ENCODE measurements around the gene XKR8. TPM values are rescaled to one million over a fixed set of nuclear protein-coding genes. Genes with fewer than 3 reads are reported as not detected.

XKR8 gene
- total RNA-seq, 1 donor from 2014 or later = 20.1 TPM

- Mint-ChIP-seq H3K9me3 (ENCODE audit: unreplicated experiment) (no peaks in the 10 kb centered on the region), H3K36me3 (ENCODE audit: low read depth, unreplicated experiment) (peaks cover 3% of the 10 kb centered on the region), H3K27ac (ENCODE audit: unreplicated experiment) (no peak overlapping the region), H3K27me3 (ENCODE audit: unreplicated experiment) (peaks cover 4% of the 10 kb centered on the region), H3K4me3 (ENCODE audit: unreplicated experiment) (no peak overlapping the region), H3K4me1 (ENCODE audit: unreplicated experiment) (peaks cover 12% of the 10 kb centered on the region)
- TF ChIP-seq CTCF (IDR thresholded peaks at IDR 0.05; ENCODE audit: unreplicated experiment) = no peak
- DNase-seq (ENCODE audit: low spot score) = no peak
Observed at GRCh38 chr1:27958513-27958912, 1.3 kb upstream of the XKR8 start.

GRCh38 chr1:27960762-27961645, 1.2 kb downstream of the XKR8 start:
- H3K4me1 Mint-ChIP-seq (ENCODE audit: unreplicated experiment) = peaks cover 12% of the 10 kb centered on the region
- no peak for TF ChIP-seq CTCF (IDR thresholded peaks at IDR 0.05; ENCODE audit: unreplicated experiment)
- H3K4me3 Mint-ChIP-seq (ENCODE audit: unreplicated experiment) = peak overlapping the region; percentile 71
- peaks cover 3% of the 10 kb centered on the region for H3K36me3 Mint-ChIP-seq (ENCODE audit: low read depth, unreplicated experiment)
- peaks cover 7% of the 10 kb centered on the region for H3K27me3 Mint-ChIP-seq (ENCODE audit: unreplicated experiment)
- no peaks in the 10 kb centered on the region for H3K9me3 Mint-ChIP-seq (ENCODE audit: unreplicated experiment)
- DNase-seq (ENCODE audit: low spot score) = no peak
- no peak overlapping the region for H3K27ac Mint-ChIP-seq (ENCODE audit: unreplicated experiment)

GRCh38 chr1:27961646-27962221, 2.0 kb downstream of the XKR8 start:
- Mint-ChIP-seq H3K27me3 (ENCODE audit: unreplicated experiment) (peaks cover 5% of the 10 kb centered on the region), H3K27ac (ENCODE audit: unreplicated experiment) (no peak overlapping the region), H3K4me3 (ENCODE audit: unreplicated experiment) (peak overlapping the region; percentile 49), H3K9me3 (ENCODE audit: unreplicated experiment) (no peaks in the 10 kb centered on the region), H3K36me3 (ENCODE audit: low read depth, unreplicated experiment) (peaks cover 5% of the 10 kb centered on the region), H3K4me1 (ENCODE audit: unreplicated experiment) (peaks cover 12% of the 10 kb centered on the region)
- no peak for TF ChIP-seq CTCF (IDR thresholded peaks at IDR 0.05; ENCODE audit: unreplicated experiment)
- no peak for DNase-seq (ENCODE audit: low spot score)

GRCh38 chr1:27963393-27963792, 3.6 kb downstream of the XKR8 start:
- Mint-ChIP-seq H3K27ac (ENCODE audit: unreplicated experiment) (no peak overlapping the region), H3K27me3 (ENCODE audit: unreplicated experiment) (peaks cover 2% of the 10 kb centered on the region), H3K4me3 (ENCODE audit: unreplicated experiment) (no peak overlapping the region), H3K36me3 (ENCODE audit: low read depth, unreplicated experiment) (peaks cover 18% of the 10 kb centered on the region), H3K9me3 (ENCODE audit: unreplicated experiment) (no peaks in the 10 kb centered on the region), H3K4me1 (ENCODE audit: unreplicated experiment) (peaks cover 12% of the 10 kb centered on the region)
- no peak for TF ChIP-seq CTCF (IDR thresholded peaks at IDR 0.05; ENCODE audit: unreplicated experiment)
- DNase-seq (ENCODE audit: low spot score) = no peak

Measured in endothelial cell (in vitro differentiated cells).